GM23248 (cell line): ENCODE data around the gene FOXD2. TPM values are rescaled to one million over a fixed set of nuclear protein-coding genes. Genes with fewer than 3 reads are reported as not detected.
A peak's percentile ranks its signal among the peaks of the same experiment; 100 is the strongest.

Experiments
- DNase-seq: peaks from one replicate; pipeline ENCODE4 v3.0.0-alpha.2; 2015
- H2AFZ ChIP-seq: fragments of 200-600 bp; sonication (generic); 2 replicates; pipeline ENCODE4 v1.6.1; 2016; ENCODE audit warnings: antibody characterized with exemption
- H3F3A ChIP-seq: fragments of 200-600 bp; sonication (generic); 2 replicates; pipeline ENCODE4 v1.6.1; 2016; ENCODE audit warnings: mild to moderate bottlenecking, antibody characterized with exemption, mixed run types; ENCODE audit not compliant: insufficient read depth
- H3K27ac ChIP-seq: fragments of 200-600 bp; sonication (generic); 2 replicates; pipeline ENCODE4 v1.5.1; 2016; ENCODE audit warnings: mild to moderate bottlenecking
- H3K27me3 ChIP-seq: fragments of 200-600 bp; sonication (generic); replicated peaks from 2 replicates; pipeline ENCODE4 v1.6.1; 2016; ENCODE audit warnings: mild to moderate bottlenecking; ENCODE audit not compliant: insufficient read depth
- H3K36me3 ChIP-seq: fragments of 200-600 bp; sonication (generic); 2 replicates; pipeline ENCODE4 v1.6.1; 2016; ENCODE audit warnings: low read depth, mild to moderate bottlenecking
- H3K4me1 ChIP-seq: fragments of 200-600 bp; sonication (generic); 2 replicates; pipeline ENCODE4 v1.6.1; 2016; ENCODE audit warnings: mild to moderate bottlenecking; ENCODE audit not compliant: insufficient read depth
- H3K4me2 ChIP-seq: fragments of 200-600 bp; sonication (generic); one replicate; pipeline ENCODE4 v1.6.1; 2016; ENCODE audit warnings: mild to moderate bottlenecking; ENCODE audit not compliant: unreplicated experiment
- H3K4me3 ChIP-seq: fragments of 200-600 bp; sonication (generic); 2 replicates; pipeline ENCODE4 v1.5.1; 2016; ENCODE audit warnings: mild to moderate bottlenecking
- H3K79me2 ChIP-seq: fragments of 200-600 bp; sonication (generic); 2 replicates; pipeline ENCODE4 v1.6.1; 2016; ENCODE audit warnings: mild to moderate bottlenecking; ENCODE audit not compliant: insufficient read depth
- H3K9ac ChIP-seq: fragments of 200-600 bp; sonication (generic); 2 replicates; pipeline ENCODE4 v1.6.1; 2016; ENCODE audit warnings: mild to moderate bottlenecking
- H3K9me2 ChIP-seq: fragments of 200-600 bp; sonication (generic); 2 replicates; pipeline ENCODE4 v1.6.1; 2016; ENCODE audit warnings: mixed run types, mild to moderate bottlenecking, moderate library complexity; ENCODE audit not compliant: insufficient read depth
- H3K9me3 ChIP-seq: fragments of 200-600 bp; sonication (generic); one replicate; pipeline ENCODE4 v1.6.1; 2017; ENCODE audit warnings: low read depth
- H4K20me1 ChIP-seq: fragments of 200-600 bp; sonication (generic); 2 replicates; pipeline ENCODE4 v1.6.0; 2016; ENCODE audit not compliant: insufficient read depth
- EZH2 ChIP-seq: fragments of 200-600 bp; sonication (generic); IDR thresholded peaks from 2 replicates; pipeline ENCODE4 v1.6.1; 2018; ENCODE audit warnings: antibody characterized with exemption, mild to moderate bottlenecking; ENCODE audit not compliant: insufficient read depth, poor library complexity, severe bottlenecking
- EZH2phosphoT487 ChIP-seq: fragments of 200-600 bp; sonication (generic); IDR thresholded peaks from 2 replicates; pipeline ENCODE4 v1.6.1; 2018; ENCODE audit warnings: antibody characterized with exemption, moderate library complexity, mild to moderate bottlenecking, low read depth; ENCODE audit not compliant: insufficient read depth
- WGBS, 2 experiments: methylation state at CpG; one replicate each; pipeline ENCODE4 v1.1.6; 2015 to 2017; ENCODE audit warnings: low lambda C conversion rate in 2 of 2, low coverage in 1 of 2; ENCODE audit errors: missing lambda C conversion rate in 2 of 2; 5-methylcytosine and 5-hydroxymethylcytosine counted together
- in situ Hi-C: fragments of 300-500 bp; cut with MboI; formaldehyde crosslinking; loops from 2 replicates; pipeline ENCODE4 v1.15.0; 2020
- polyA plus RNA-seq: library from polyadenylated mRNA; unstranded; fragments of >200 nt; fragmentation: Nextera tagmentation; extraction: Ambion mirVana; gene quantifications from 2 replicates; pipeline ENCODE4 v1.2.1, GENCODE V29; 2016
- total RNA-seq: library from RNA; depleted of rRNA; stranded (reverse); fragments of >200 nt; shearing (Covaris generic); gene quantifications from 2 replicates; pipeline ENCODE4 v1.2.3, GENCODE V29; 2014

Gene FOXD2
- total and polyA plus RNA-seq, 2 experiments from 2014 or later, result 0.20 to 0.43 TPM

DNA sequence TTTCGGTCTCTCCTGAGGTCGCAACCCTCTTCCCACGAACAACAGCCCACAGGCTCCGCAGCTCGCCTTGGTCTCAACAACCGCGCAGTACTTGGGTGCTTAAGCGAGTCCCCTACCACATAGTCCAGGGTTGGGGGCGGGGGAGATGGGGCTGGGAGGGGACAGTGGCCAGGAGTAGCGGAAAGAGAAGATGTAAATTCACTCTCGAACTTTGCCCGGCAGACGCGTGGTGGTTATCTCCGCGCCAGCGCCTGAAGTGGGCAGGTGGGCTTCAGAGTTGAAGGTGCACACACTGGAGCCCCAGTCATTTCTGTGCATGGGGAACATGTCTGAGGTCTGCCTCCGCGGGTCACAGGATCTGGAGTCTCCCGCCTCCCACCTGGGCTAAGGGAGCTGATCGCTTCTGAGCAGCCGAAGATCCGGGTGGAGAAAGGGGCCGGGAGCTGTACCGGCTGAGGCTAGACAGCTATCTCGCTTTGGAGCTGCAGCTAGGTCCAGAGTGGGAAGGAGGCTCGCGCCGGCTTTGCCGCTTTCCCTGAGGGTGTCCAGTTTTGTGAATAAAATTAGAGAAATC is 4.3 kb upstream of the FOXD2 start:
- Histone ChIP-seq H3K27ac (no peak overlapping the region), H3K79me2 (no peaks in the 10 kb centered on the region), H3K9me2 (no peaks in the 10 kb centered on the region), H3K36me3 (no peaks in the 10 kb centered on the region), H3K4me1 (peaks cover 28% of the 10 kb centered on the region), H3K4me2 (peak overlapping the region; percentile 64), H4K20me1 (no peaks in the 10 kb centered on the region), H3K9me3 (no peaks in the 10 kb centered on the region), H3K27me3 (no peaks in the 10 kb centered on the region), H3F3A (0 out of 2 replicates have a peak, but pooled peaks cover 5% of the 10 kb centered on the region), H3K4me3 (peak overlapping the region; percentile 53), H3K9ac (peak overlapping the region; percentile 2; the same call in 1 of the 2 replicates), H2AFZ (peak overlapping the region; percentile 65)
- TF ChIP-seq EZH2 (no peak), EZH2phosphoT487 (no peak)
- 59 to 67% methylated on average over 27 to 30 of the region's 30 CpGs for WGBS, 2 experiments
- in situ Hi-C loops, result no loop called here
- DNase-seq, result no peak

- peak overlapping the region; percentile 64 for H3K4me2 ChIP-seq
- H3K9me3 ChIP-seq, result no peaks in the 10 kb centered on the region
- H2AFZ ChIP-seq, result peak overlapping the region; percentile 65
- H3F3A ChIP-seq, result 0 out of 2 replicates have a peak, but pooled peaks cover 5% of the 10 kb centered on the region
- H3K9me2 ChIP-seq, result no peaks in the 10 kb centered on the region
- no peaks in the 10 kb centered on the region for H4K20me1 ChIP-seq
- DNase-seq, result peak; percentile 72
- in situ Hi-C loops, result no loop called here
- no peaks in the 10 kb centered on the region for H3K27me3 ChIP-seq
- H3K36me3 ChIP-seq, result no peaks in the 10 kb centered on the region
- H3K4me1 ChIP-seq, result peaks cover 28% of the 10 kb centered on the region
- 9 to 12% methylated on average over 51 of the region's 51 CpGs for WGBS, 2 experiments
- H3K9ac ChIP-seq, result peak overlapping the region; percentile 2; the same call in 1 of the 2 replicates
- no peak overlapping the region for H3K27ac ChIP-seq
- no peak for TF ChIP-seq EZH2
- TF ChIP-seq EZH2phosphoT487, result no peak
- H3K79me2 ChIP-seq, result no peaks in the 10 kb centered on the region
- H3K4me3 ChIP-seq, result peak overlapping the region; percentile 53
Observed at GRCh38 chr1:47434051-47434842, 3.6 kb upstream of the FOXD2 start.

GRCh38 chr1:47435506-47436303 is 2.1 kb upstream of the FOXD2 start:
- Histone ChIP-seq H3K4me2 (peak overlapping the region; percentile 69), H3K27me3 (no peaks in the 10 kb centered on the region; the same call in 1 of the 2 replicates), H3K4me3 (peak overlapping the region; percentile 83), H2AFZ (0 out of 2 replicates have a peak overlapping the region, but pooled peaks have one; percentile 80), H3K9me3 (no peaks in the 10 kb centered on the region), H3K27ac (no peak overlapping the region), H4K20me1 (no peaks in the 10 kb centered on the region), H3K36me3 (no peaks in the 10 kb centered on the region), H3K9ac (peak overlapping the region; percentile 68; the same call in 1 of the 2 replicates), H3K79me2 (no peaks in the 10 kb centered on the region), H3F3A (0 out of 2 replicates have a peak, but pooled peaks cover 5% of the 10 kb centered on the region), H3K9me2 (no peaks in the 10 kb centered on the region), H3K4me1 (peaks cover 28% of the 10 kb centered on the region)
- in situ Hi-C loops, result no loop called here
- 85 to 89% methylated on average over 5 to 6 of the region's 6 CpGs for WGBS, 2 experiments
- TF ChIP-seq EZH2phosphoT487 (no peak), EZH2 (no peak)
- no peak for DNase-seq
